ENCODE data around the gene ENKD1.

The ENKD1 gene

GRCh38 chr16:67647681-67648080 is 18.9 kb downstream of the ENKD1 start:
- no peak for TF ChIP-seq SNAI2 (CRISPR knock-in tag; IDR thresholded peaks at IDR 0.05)
- no peak for ATAC-seq

DNA sequence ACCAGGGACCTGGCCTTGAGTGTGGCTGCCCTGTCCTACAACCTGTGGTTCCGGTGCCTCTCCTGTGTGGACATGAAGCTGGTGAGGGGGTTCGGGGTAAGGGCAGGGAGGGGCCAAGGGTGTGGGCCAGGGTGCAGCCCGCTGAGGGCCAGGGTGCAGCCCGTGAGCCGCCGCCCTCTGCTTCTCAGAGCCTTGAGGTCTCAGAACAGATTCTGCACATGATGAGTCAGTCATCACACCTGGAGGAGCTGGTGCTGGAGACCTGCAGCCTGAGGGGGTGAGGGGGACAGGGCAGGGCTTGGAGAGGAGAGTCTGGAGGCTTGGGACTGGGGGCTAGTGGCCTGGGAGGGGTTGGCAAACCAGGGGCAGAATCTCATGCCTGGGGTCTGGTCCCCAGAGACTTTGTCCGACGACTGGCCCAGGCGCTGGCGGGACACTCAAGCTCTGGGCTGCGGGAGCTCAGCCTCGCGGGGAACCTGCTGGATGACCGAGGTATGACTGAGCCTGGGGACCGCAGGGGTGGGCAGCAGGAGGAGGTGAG is 19.4 kb downstream of the ENKD1 start:
- ATAC-seq, result no peak
- TF ChIP-seq TCF4 (CRISPR knock-in tag; IDR thresholded peaks at IDR 0.05; ENCODE audit: borderline replicate concordance) (no peak), ZNF70 (CRISPR knock-in tag; IDR thresholded peaks at IDR 0.05) (no peak), ZNF8 (CRISPR knock-in tag; IDR thresholded peaks at IDR 0.05) (no peak), CSDC2 (CRISPR knock-in tag; IDR thresholded peaks at IDR 0.05) (no peak), SNAI2 (CRISPR knock-in tag; IDR thresholded peaks at IDR 0.05) (no peak), ARNTL (CRISPR knock-in tag; IDR thresholded peaks at IDR 0.05; ENCODE audit: borderline replicate concordance, low read depth) (no peak), ISL1 (CRISPR knock-in tag; IDR thresholded peaks at IDR 0.05) (no peak), TOX (CRISPR knock-in tag; IDR thresholded peaks at IDR 0.05; ENCODE audit: borderline replicate concordance) (no peak), PPARA (CRISPR knock-in tag; IDR thresholded peaks at IDR 0.05; ENCODE audit: borderline replicate concordance) (no peak), ZFP3 (CRISPR knock-in tag; IDR thresholded peaks at IDR 0.05) (no peak), PATZ1 (CRISPR knock-in tag; IDR thresholded peaks at IDR 0.05; ENCODE audit: borderline replicate concordance) (no peak), ESRRG (CRISPR knock-in tag; IDR thresholded peaks at IDR 0.05) (no peak), ZC3H10 (CRISPR knock-in tag; IDR thresholded peaks at IDR 0.05) (no peak), ZFP30 (CRISPR knock-in tag; IDR thresholded peaks at IDR 0.05) (no peak), OSR1 (CRISPR knock-in tag; IDR thresholded peaks at IDR 0.05) (no peak), GLIS3 (CRISPR knock-in tag; IDR thresholded peaks at IDR 0.05) (no peak)
- TF ChIP-seq, protein P1, sequence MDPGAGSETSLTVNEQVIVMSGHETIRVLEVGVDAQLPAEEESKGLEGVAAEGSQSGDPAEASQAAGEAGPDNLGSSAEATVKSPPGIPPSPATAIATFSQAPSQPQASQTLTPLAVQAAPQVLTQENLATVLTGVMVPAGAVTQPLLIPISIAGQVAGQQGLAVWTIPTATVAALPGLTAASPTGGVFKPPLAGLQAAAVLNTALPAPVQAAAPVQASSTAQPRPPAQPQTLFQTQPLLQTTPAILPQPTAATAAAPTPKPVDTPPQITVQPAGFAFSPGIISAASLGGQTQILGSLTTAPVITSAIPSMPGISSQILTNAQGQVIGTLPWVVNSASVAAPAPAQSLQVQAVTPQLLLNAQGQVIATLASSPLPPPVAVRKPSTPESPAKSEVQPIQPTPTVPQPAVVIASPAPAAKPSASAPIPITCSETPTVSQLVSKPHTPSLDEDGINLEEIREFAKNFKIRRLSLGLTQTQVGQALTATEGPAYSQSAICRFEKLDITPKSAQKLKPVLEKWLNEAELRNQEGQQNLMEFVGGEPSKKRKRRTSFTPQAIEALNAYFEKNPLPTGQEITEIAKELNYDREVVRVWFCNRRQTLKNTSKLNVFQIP (CRISPR knock-in tag; IDR thresholded peaks at IDR 0.05; ENCODE audit: borderline replicate concordance, low read depth), result no peak
- TF ChIP-seq, protein P2, sequence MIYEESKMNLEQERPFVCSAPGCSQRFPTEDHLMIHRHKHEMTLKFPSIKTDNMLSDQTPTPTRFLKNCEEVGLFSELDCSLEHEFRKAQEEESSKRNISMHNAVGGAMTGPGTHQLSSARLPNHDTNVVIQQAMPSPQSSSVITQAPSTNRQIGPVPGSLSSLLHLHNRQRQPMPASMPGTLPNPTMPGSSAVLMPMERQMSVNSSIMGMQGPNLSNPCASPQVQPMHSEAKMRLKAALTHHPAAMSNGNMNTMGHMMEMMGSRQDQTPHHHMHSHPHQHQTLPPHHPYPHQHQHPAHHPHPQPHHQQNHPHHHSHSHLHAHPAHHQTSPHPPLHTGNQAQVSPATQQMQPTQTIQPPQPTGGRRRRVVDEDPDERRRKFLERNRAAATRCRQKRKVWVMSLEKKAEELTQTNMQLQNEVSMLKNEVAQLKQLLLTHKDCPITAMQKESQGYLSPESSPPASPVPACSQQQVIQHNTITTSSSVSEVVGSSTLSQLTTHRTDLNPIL (CRISPR knock-in tag; IDR thresholded peaks at IDR 0.05; ENCODE audit: low read depth), result no peak
- TF ChIP-seq, protein P3, sequence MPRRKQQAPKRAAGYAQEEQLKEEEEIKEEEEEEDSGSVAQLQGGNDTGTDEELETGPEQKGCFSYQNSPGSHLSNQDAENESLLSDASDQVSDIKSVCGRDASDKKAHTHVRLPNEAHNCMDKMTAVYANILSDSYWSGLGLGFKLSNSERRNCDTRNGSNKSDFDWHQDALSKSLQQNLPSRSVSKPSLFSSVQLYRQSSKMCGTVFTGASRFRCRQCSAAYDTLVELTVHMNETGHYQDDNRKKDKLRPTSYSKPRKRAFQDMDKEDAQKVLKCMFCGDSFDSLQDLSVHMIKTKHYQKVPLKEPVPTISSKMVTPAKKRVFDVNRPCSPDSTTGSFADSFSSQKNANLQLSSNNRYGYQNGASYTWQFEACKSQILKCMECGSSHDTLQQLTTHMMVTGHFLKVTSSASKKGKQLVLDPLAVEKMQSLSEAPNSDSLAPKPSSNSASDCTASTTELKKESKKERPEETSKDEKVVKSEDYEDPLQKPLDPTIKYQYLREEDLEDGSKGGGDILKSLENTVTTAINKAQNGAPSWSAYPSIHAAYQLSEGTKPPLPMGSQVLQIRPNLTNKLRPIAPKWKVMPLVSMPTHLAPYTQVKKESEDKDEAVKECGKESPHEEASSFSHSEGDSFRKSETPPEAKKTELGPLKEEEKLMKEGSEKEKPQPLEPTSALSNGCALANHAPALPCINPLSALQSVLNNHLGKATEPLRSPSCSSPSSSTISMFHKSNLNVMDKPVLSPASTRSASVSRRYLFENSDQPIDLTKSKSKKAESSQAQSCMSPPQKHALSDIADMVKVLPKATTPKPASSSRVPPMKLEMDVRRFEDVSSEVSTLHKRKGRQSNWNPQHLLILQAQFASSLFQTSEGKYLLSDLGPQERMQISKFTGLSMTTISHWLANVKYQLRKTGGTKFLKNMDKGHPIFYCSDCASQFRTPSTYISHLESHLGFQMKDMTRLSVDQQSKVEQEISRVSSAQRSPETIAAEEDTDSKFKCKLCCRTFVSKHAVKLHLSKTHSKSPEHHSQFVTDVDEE (CRISPR knock-in tag; IDR thresholded peaks at IDR 0.05), result no peak

GRCh38 chr16:67645397-67646121 is 21.0 kb downstream of the ENKD1 start:
- TF ChIP-seq ZNF565 (CRISPR knock-in tag; conservative IDR thresholded peaks at IDR 0.05; ENCODE audit: low read depth) (no peak), BACH2 (CRISPR knock-in tag; IDR thresholded peaks at IDR 0.05; ENCODE audit: borderline replicate concordance) (no peak), RARB (CRISPR knock-in tag; IDR thresholded peaks at IDR 0.05) (no peak)
- no peak for ATAC-seq

DNA sequence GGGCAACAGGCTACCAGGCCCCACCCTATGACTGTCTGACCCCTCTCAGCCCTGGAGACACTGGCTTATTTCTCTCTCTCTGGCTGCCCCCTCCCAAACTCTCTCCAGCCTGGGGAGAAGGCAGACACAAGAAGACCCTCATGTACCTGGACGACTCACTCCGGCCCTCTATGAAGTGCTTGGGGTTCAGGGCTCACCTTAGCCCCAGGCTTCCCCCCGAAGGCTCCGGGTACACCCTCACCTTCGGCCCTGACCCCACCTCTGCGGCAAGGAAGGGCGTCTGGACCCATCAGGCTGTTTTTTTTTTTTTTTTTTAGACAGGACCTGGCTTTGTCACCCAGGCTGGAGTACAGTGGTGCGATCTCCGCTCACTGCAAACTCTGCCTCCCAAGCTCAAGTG is 22.5 kb downstream of the ENKD1 start:
- TF ChIP-seq, protein P1 (CRISPR knock-in tag; IDR thresholded peaks at IDR 0.05; ENCODE audit: borderline replicate concordance, low read depth), result no peak
- TF ChIP-seq ZNF70 (CRISPR knock-in tag; IDR thresholded peaks at IDR 0.05) (no peak), CSDC2 (CRISPR knock-in tag; IDR thresholded peaks at IDR 0.05) (no peak), SNAI2 (CRISPR knock-in tag; IDR thresholded peaks at IDR 0.05) (no peak), ZC3H10 (CRISPR knock-in tag; IDR thresholded peaks at IDR 0.05) (no peak), PPARA (CRISPR knock-in tag; IDR thresholded peaks at IDR 0.05; ENCODE audit: borderline replicate concordance) (no peak), TOX (CRISPR knock-in tag; IDR thresholded peaks at IDR 0.05; ENCODE audit: borderline replicate concordance) (no peak), ISL1 (CRISPR knock-in tag; IDR thresholded peaks at IDR 0.05) (no peak)
- TF ChIP-seq, protein P3 (CRISPR knock-in tag; IDR thresholded peaks at IDR 0.05), result no peak
- no peak for ATAC-seq

Data from SK-N-SH treated with all-trans-retinoic acid at 6 μM for 48 hours (cell line).